Measurements from ENCODE around the gene SLC6A12. TPM values are rescaled to one million over a fixed set of nuclear protein-coding genes. Genes with fewer than 3 reads are reported as not detected.

SLC6A12 gene
- total RNA-seq: not detected

DNA sequence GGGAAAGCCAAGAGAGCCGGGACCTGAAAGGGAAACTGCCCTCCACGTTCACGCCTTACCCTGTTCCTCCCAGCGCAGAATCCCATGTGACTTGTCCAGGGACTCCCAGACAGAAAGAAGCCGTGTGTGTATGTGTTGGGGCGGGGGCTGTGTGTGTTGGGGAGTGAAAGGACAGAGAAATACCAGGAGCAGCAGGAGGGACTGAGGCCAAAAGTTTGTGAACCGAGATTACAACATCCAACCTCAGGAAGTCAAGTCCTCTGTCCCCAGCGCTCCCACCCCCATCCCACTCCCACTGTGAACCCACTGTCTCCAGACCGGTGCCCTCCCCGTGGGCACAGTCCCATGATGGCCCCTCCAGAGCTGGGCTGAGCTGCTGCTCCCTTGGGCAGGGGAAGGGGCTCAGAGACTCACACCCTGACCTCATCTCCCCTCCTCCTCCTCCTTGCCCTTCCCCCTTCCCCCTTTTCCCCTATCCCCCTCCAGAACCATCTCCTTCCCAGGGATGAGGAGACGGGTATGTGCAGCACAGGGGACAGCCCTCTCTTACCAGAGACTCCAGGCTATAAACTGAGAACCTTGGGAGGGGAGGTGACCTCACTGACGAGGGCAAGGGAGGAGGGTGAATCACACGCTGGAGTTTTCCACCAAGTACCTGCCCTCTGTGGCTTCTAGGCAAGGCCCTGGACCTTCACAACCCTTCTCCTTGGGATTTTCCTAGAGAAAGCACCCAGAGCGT, at the start of gene SLC6A12:
Gene SLC6A12, minus strand, starts transcription at position 155 of the 739 bp plus-strand sequence. CDS start 4,171 bp downstream, outside the sequence.
- no peak within 1 kb of the TSS for H3K27ac Mint-ChIP-seq
- H3K9me3 Mint-ChIP-seq: no peaks in the 10 kb centered on the region
- no peaks in the 10 kb centered on the region for H3K36me3 Mint-ChIP-seq (ENCODE audit: low read depth)
- no peak for ATAC-seq (replicated peaks)
- H3K4me1 Mint-ChIP-seq: no peaks in the 10 kb centered on the region
- peaks cover 42% of the 10 kb centered on the region for H3K27me3 Mint-ChIP-seq
- no peak within 1 kb of the TSS for H3K4me3 Mint-ChIP-seq

DNA sequence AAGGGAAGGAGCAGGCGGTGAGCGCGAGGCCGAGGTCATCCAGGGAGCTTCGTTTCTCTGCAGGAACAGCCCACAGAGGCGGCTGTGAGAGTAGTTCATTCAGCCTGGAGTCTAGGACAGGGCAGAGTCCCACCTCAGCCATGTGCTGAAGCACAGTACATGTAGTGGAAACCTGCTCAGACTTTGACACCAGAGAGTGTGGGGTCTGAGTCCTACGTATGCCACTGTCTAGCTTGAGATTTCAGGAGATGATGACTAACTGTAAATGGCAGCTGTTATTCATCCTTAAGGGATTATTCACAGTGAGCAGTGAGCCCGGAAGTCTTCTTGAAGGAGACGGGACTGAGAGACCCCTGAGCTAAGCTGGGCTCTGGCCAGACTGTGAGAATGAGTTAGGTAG, 49.6 kb upstream of the SLC6A12 start:
- ATAC-seq (replicated peaks): no peak
- Mint-ChIP-seq H3K27me3 (peaks cover 11% of the 10 kb centered on the region), H3K4me1 (no peaks in the 10 kb centered on the region), H3K27ac (no peak overlapping the region), H3K4me3 (no peak overlapping the region), H3K36me3 (ENCODE audit: low read depth) (no peaks in the 10 kb centered on the region), H3K9me3 (no peaks in the 10 kb centered on the region)

DNA sequence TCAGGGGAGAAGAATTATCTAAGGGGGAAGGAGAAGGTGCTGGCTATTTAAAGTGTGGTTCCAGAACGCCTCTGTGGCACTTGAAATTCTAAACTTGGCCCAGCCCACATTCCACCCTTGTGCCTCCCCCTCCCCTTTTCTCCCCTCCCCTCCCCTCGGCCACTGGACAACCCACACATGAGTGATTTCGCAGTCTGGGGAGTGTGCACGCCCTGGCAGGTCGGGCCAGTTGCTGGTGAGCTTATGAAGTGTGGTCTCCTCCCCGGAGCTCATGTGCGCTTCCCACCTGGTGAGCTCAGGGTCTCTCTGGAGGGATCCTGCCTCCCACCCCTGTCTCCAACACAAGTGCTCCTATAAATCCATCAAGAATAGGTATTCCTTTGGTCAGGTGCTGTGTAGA, 48.9 kb upstream of the SLC6A12 start, which contains the start of gene SLC6A13:
Gene SLC6A13, minus strand, starts transcription at position 20 of the 400 bp plus-strand sequence. CDS start 2,784 bp downstream, outside the sequence.
- Mint-ChIP-seq H3K36me3 (ENCODE audit: low read depth) (no peaks in the 10 kb centered on the region), H3K4me1 (no peaks in the 10 kb centered on the region), H3K27ac (no peak within 1 kb of the TSS), H3K4me3 (no peak within 1 kb of the TSS), H3K27me3 (peaks cover 18% of the 10 kb centered on the region), H3K9me3 (no peaks in the 10 kb centered on the region)
- ATAC-seq (replicated peaks): no peak

DNA sequence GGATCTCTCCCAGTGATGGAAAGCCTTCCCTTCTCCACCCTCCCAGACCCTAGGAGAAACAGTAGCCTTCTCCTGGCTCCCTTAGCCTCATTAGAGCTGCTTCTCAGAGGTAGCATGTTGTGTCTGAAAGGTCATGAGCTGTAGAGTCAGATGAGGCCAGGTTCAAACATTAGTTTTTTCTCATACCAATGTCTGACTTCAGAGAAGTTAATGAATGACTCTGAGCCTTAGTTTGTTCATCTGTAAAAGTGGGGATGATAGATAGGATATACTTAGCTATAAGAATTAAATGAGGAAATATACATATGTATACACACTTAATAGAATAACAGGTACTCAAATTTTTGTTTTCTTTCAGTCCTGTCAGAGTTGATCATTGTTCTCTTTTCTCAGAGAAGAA, 48.2 kb upstream of the SLC6A12 start:
- no peak overlapping the region for H3K27ac Mint-ChIP-seq
- H3K36me3 Mint-ChIP-seq (ENCODE audit: low read depth): no peaks in the 10 kb centered on the region

GRCh38 chr12:257521-258321, 43.8 kb upstream of the SLC6A12 start:
- Mint-ChIP-seq H3K4me1 (no peaks in the 10 kb centered on the region), H3K27me3 (peaks cover 39% of the 10 kb centered on the region), H3K9me3 (no peaks in the 10 kb centered on the region), H3K4me3 (no peak overlapping the region), H3K27ac (no peak overlapping the region), H3K36me3 (ENCODE audit: low read depth) (no peaks in the 10 kb centered on the region)
- ATAC-seq (replicated peaks): no peak

More for the DNA sequence above, 48.2 kb upstream of the SLC6A12 start:
- H3K4me3 Mint-ChIP-seq: no peak overlapping the region
- H3K27me3 Mint-ChIP-seq: peaks cover 22% of the 10 kb centered on the region
- no peaks in the 10 kb centered on the region for H3K9me3 Mint-ChIP-seq
- ATAC-seq (replicated peaks): no peak
- no peaks in the 10 kb centered on the region for H3K4me1 Mint-ChIP-seq

- Mint-ChIP-seq H3K27me3 (peaks cover 36% of the 10 kb centered on the region), H3K4me1 (no peaks in the 10 kb centered on the region), H3K4me3 (no peak overlapping the region), H3K27ac (no peak overlapping the region), H3K9me3 (no peaks in the 10 kb centered on the region), H3K36me3 (ENCODE audit: low read depth) (no peaks in the 10 kb centered on the region)
- ATAC-seq (replicated peaks): no peak
Observed at GRCh38 chr12:256958-257357, 43.0 kb upstream of the SLC6A12 start.

DNA sequence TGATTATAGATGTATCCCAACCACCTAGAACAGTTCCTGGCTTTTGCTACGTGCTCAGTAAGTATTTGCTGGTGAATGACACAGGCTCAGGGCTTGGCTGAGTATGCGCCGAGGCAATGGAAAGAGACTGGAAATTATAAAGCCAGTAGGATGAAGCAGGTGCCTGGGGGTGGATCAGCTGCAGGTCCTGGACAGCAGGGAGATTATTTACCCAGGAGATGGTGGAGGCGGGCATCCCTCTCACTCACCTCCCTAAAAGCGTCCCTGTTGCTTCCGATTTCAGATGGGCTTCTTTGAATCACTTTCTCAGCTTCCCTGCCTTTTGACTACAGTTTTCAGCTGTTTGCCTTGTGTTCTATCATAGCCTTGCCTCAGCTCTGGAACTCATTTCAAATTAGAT, 42.3 kb upstream of the SLC6A12 start:
- no peak overlapping the region for H3K27ac Mint-ChIP-seq
- no peaks in the 10 kb centered on the region for H3K4me1 Mint-ChIP-seq
- peaks cover 36% of the 10 kb centered on the region for H3K27me3 Mint-ChIP-seq
- no peaks in the 10 kb centered on the region for H3K9me3 Mint-ChIP-seq
- no peak for ATAC-seq (replicated peaks)
- H3K4me3 Mint-ChIP-seq: no peak overlapping the region
- H3K36me3 Mint-ChIP-seq (ENCODE audit: low read depth): no peaks in the 10 kb centered on the region

DNA sequence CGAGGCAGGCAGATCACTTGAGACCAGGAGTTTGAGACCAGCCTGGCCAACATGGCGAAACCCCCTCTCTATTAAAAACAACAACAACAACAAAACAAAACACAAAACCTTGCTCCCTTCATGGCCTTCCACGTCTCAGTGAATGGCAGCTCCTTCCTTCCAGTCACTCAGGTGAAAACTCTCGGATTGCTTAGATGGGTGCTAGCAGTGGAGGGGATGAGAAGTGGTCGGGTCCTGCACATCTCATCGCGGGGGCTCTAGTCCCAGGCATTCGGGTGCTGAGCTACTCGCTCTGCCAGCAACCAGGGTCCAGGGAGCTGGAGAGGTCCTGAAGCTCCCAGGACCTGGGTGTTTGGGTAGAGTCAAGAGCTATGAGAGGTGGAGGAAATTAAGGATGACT, 41.0 kb upstream of the SLC6A12 start:
- H3K36me3 Mint-ChIP-seq (ENCODE audit: low read depth): no peaks in the 10 kb centered on the region
- H3K4me3 Mint-ChIP-seq: no peak overlapping the region
- H3K27ac Mint-ChIP-seq: no peak overlapping the region
- no peak for ATAC-seq (replicated peaks)
- no peaks in the 10 kb centered on the region for H3K4me1 Mint-ChIP-seq
- no peaks in the 10 kb centered on the region for H3K9me3 Mint-ChIP-seq
- H3K27me3 Mint-ChIP-seq: peaks cover 31% of the 10 kb centered on the region

- Mint-ChIP-seq H3K4me1 (no peaks in the 10 kb centered on the region), H3K4me3 (no peak overlapping the region), H3K9me3 (no peaks in the 10 kb centered on the region), H3K36me3 (ENCODE audit: low read depth) (no peaks in the 10 kb centered on the region), H3K27me3 (peaks cover 30% of the 10 kb centered on the region), H3K27ac (no peak overlapping the region)
- ATAC-seq (replicated peaks): no peak
Observed at GRCh38 chr12:254039-254438, 40.1 kb upstream of the SLC6A12 start.

DNA sequence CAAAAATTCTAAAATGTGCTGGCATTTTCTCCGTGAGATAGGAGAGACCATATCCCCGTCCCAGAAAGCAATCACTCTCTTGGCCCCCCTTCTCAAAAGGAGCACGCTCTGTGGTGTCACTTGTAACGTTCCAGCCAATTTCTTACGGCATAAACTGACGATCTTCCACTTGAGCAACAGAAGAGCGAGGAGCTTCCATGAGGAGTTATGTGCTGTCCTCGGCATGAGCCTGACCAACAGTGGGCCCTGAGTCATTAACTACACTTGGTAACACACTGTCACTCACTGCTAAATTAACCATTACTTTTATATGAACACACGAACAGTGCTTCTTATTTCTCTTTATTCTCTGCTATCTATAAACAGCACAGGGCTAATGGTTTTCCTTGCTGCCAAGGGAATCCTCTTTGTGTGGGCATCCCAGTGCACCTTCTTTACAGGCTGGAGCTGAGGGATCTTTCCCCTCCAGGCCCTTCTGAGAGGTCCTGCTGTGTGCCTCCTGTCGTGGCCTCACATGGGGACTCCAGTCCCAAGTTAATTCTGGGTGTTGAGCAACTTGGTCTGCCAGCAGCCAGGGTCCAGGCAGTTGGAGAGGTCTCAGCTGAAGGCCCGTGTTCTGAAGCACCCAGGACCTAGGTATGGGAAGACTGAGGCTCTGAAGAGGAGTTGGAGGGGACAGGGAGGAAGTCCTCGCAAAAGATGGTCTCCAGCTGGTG, 39.3 kb upstream of the SLC6A12 start:
- Mint-ChIP-seq H3K36me3 (ENCODE audit: low read depth) (no peaks in the 10 kb centered on the region), H3K4me1 (no peaks in the 10 kb centered on the region), H3K9me3 (no peaks in the 10 kb centered on the region), H3K27me3 (peaks cover 25% of the 10 kb centered on the region), H3K4me3 (no peak overlapping the region), H3K27ac (no peak overlapping the region)
- ATAC-seq (replicated peaks): no peak

GRCh38 chr12:252636-253035, 38.7 kb upstream of the SLC6A12 start:
- Mint-ChIP-seq H3K4me3 (no peak overlapping the region), H3K9me3 (peaks cover 5% of the 10 kb centered on the region), H3K27me3 (peaks cover 23% of the 10 kb centered on the region), H3K4me1 (no peaks in the 10 kb centered on the region), H3K36me3 (ENCODE audit: low read depth) (no peaks in the 10 kb centered on the region), H3K27ac (no peak overlapping the region)
- ATAC-seq (replicated peaks): no peak

DNA sequence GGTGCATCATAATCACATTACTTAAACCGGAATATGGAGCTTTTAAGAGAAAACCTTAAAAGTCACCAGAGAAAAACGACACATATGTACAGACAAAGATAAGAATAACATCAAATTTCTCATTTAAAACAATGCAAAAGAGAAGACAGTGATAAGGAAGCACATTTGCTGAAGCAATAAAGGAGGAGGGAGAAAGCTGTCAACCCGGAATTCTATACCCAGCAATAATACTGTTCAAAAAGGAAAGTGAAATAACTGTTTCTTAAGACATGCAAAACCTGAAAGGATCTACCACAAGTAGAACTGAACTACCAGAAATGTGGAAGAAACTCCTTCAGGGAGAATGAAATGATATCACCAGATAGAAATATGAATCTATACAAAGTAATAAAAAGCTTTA, 33.3 kb upstream of the SLC6A12 start:
- no peak overlapping the region for H3K4me3 Mint-ChIP-seq
- H3K9me3 Mint-ChIP-seq: peaks cover 5% of the 10 kb centered on the region
- H3K27me3 Mint-ChIP-seq: peaks cover 21% of the 10 kb centered on the region
- no peak overlapping the region for H3K27ac Mint-ChIP-seq
- no peaks in the 10 kb centered on the region for H3K4me1 Mint-ChIP-seq
- H3K36me3 Mint-ChIP-seq (ENCODE audit: low read depth): no peaks in the 10 kb centered on the region
- ATAC-seq (replicated peaks): no peak

GRCh38 chr12:243381-243780, 29.4 kb upstream of the SLC6A12 start:
- Mint-ChIP-seq H3K4me1 (no peaks in the 10 kb centered on the region), H3K4me3 (no peak overlapping the region), H3K36me3 (ENCODE audit: low read depth) (no peaks in the 10 kb centered on the region), H3K27me3 (peaks cover 37% of the 10 kb centered on the region), H3K9me3 (peaks cover 5% of the 10 kb centered on the region), H3K27ac (no peak overlapping the region)
- no peak for ATAC-seq (replicated peaks)

DNA sequence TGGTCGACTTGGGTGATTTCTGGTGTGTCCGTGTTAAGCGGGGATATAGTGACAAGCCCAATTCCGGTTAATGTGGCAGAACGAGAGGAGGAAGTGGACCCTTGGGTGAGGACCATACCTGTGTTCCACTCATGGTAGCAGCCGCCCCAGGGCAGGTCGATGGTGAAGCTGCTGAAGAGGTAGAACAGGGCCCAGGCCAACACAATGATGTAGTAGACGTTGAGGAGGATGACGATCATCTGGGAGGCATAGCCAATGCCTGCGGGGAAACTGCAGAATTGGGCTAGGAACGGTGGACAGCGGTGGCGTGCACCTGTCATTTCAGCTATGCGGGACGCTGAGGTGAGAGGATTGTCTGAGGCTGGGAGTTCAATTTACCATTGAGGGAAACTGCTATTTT, 28.5 kb upstream of the SLC6A12 start:
- Mint-ChIP-seq H3K27ac (no peak overlapping the region), H3K36me3 (ENCODE audit: low read depth) (no peaks in the 10 kb centered on the region), H3K4me3 (no peak overlapping the region), H3K27me3 (peaks cover 32% of the 10 kb centered on the region), H3K4me1 (no peaks in the 10 kb centered on the region), H3K9me3 (no peaks in the 10 kb centered on the region)
- no peak for ATAC-seq (replicated peaks)
